Muscle layer of duodenum (tissue), 2 donors: ENCODE data around the gene TAS2R41.
"Not testable (repeated sequence)": the region's sequence is repeated elsewhere in the genome, so short reads cannot be mapped to it uniquely, and the experiment has no call there.

ENCODE experiments used
- H3K27ac ChIP-seq: one replicate; pipeline ENCODE4 v1.7.0; 2013; ENCODE audit warnings: mild to moderate bottlenecking, low read length
- H3K27me3 ChIP-seq: one replicate; pipeline ENCODE4 v1.7.0; 2013; ENCODE audit warnings: low read depth, mild to moderate bottlenecking, control low read depth, low read length
- H3K36me3 ChIP-seq, 2 donors: one replicate each; pipeline ENCODE4 v1.7.0; 2013; ENCODE audit warnings: low read length in 2 of 2, control low read depth in 1 of 2, mild to moderate bottlenecking in 1 of 2; ENCODE audit not compliant: insufficient read depth in 2 of 2, control insufficient read depth in 1 of 2
- H3K4me1 ChIP-seq, 2 donors: one replicate each; pipeline ENCODE4 v1.7.0; 2013; ENCODE audit warnings: low read length in 2 of 2, mild to moderate bottlenecking in 2 of 2, control low read depth in 1 of 2, moderate library complexity in 1 of 2; ENCODE audit not compliant: insufficient read depth in 2 of 2, control insufficient read depth in 1 of 2
- H3K4me3 ChIP-seq, 2 donors: one replicate each; pipeline ENCODE4 v1.7.0; 2013; ENCODE audit warnings: low read length in 2 of 2, low read depth in 1 of 2, mild to moderate bottlenecking in 1 of 2
- H3K9me3 ChIP-seq, 2 donors: one replicate each; pipeline ENCODE4 v1.7.0; 2013; ENCODE audit warnings: low read length in 2 of 2, control low read depth in 1 of 2, mild to moderate bottlenecking in 1 of 2; ENCODE audit not compliant: control insufficient read depth in 1 of 2
- donor health status: healthy.

Gene TAS2R41

DNA sequence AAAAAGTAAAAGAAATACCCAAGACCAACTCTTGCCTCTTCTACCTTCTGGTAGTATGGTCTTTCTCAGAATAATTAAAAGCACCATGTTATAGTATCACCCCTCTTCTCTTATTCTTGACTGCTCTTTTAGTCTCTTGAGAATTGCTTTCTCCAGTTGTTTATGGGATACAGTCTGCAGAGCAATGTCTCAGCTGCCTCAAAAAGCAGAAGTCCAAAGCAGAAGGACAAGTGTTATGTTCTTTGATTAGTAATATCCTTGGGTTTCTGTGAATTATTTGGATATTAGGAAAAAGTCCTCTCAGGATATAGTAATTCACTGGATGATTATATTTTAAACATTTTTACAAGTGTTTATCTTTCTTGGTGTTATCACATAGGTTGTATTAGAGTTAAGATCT, 7.4 kb downstream of the TAS2R41 start:
- H3K36me3 ChIP-seq = no peaks in the 10 kb centered on the region
- no peak overlapping the region for H3K4me3 ChIP-seq
- no peaks in the 10 kb centered on the region for H3K9me3 ChIP-seq
- H3K27ac ChIP-seq = peak overlapping the region; percentile 42
- H3K27me3 ChIP-seq = no peaks in the 10 kb centered on the region
- peaks cover 0 to 5% of the 10 kb centered on the region in 2 donors for H3K4me1 ChIP-seq

DNA sequence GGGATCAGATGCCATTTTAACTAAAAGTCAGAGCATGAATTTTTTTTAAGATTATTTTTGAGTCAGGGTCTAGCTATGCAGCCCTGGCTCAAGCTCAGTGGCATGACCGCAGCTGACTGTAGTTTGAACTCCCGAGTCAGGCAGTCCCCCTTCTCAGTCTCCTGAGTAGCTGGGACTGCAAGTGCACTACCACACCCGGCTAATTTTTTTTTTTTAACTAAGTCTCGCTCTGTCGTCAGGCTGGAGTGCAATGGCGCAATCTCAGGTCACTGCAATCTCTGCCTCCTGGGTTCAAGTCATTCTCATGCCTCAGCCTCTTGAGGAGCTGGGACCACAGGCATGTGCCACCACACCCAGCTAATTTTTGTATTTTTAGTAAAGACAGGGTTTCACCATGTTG, 7.8 kb downstream of the TAS2R41 start:
- Histone ChIP-seq H3K4me3 (no peak overlapping the region), H3K27ac (peak overlapping the region; percentile 42), H3K9me3 (no peaks in the 10 kb centered on the region), H3K27me3 (no peaks in the 10 kb centered on the region), H3K4me1 (peaks cover 0 to 5% of the 10 kb centered on the region in 2 donors), H3K36me3 (no peaks in the 10 kb centered on the region)

DNA sequence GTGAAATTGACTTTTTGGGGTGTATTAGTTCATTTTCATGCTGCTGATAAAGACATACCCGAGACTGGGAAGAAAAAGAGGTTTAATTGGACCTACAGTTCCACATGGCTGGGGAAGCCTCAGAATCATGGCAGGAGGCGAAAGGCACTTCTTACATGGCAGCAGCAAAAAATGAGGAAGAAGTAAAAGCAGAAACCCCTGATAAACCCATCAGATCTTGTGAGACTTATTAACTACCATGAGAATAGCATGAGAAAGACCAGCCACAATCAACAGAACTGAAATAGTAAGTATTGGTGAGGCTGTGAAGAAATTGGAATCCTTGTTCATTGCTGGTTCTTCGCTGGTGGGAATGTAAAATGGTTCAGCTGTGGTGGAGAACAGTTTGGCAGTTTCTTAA, 8.6 kb downstream of the TAS2R41 start:
- H3K4me1 ChIP-seq, H3K36me3 ChIP-seq, H3K9me3 ChIP-seq, H3K27ac ChIP-seq, H3K27me3 ChIP-seq, H3K4me3 ChIP-seq: not testable (repeated sequence)

GRCh38 chr7:143487061-143487460, 9.4 kb downstream of the TAS2R41 start:
- H3K9me3 ChIP-seq = no peaks in the 10 kb centered on the region
- H3K4me1 ChIP-seq = peaks cover 0 to 5% of the 10 kb centered on the region in 2 donors
- no peak overlapping the region for H3K4me3 ChIP-seq
- peak overlapping the region; percentile 25 for H3K27ac ChIP-seq
- no peaks in the 10 kb centered on the region for H3K27me3 ChIP-seq
- no peaks in the 10 kb centered on the region for H3K36me3 ChIP-seq

DNA sequence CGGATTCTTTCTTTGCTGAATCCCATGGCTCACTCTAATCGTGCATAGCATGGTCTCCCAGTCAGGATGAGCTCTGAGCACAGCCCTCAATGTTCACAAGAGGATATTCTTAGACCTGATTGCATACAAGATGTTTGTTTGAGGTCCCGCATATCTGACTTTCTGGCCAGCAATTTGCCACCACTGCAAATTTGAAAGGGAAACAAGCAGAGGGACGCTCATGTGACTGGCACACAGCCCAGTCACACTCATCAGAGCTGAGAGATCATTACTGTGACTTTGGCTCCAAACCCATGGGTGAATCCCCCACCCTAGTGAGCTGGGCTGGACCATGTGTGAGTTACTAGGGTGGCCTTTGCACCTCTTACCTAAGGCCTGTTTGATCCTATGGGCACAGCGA, 9.9 kb downstream of the TAS2R41 start:
- Histone ChIP-seq H3K4me1 (peaks cover 0 to 5% of the 10 kb centered on the region in 2 donors), H3K27ac (no peak overlapping the region), H3K9me3 (no peaks in the 10 kb centered on the region), H3K4me3 (no peak overlapping the region), H3K36me3 (no peaks in the 10 kb centered on the region), H3K27me3 (no peaks in the 10 kb centered on the region)

DNA sequence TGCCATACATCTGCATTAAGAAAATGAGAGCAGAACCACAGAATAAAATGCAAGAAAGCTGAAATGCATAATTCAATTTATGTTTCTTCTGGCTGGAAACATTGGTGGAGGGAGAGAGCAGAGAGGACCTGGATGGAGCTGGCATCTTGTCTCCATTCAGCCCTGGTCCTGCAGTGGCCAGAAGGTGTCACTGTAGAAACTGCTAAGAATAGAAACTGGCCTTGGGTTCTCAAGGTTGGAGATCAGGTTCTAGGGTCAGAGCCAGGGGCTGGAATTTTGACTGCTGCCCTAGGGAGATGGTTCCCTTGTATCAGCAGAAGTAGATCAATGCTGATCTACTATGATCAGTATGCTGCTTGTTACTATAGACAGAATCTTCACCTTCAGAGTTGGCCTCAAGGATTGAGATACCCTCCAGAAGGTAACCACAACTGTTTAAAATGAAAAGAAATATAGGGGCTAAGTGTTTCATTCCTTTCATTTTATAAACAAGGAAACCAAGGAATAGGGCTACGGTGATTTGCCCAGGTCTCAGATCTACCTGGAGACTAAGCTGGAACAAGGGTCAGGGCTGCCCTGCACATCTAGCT, 13.1 kb downstream of the TAS2R41 start:
- Histone ChIP-seq H3K27me3 (no peaks in the 10 kb centered on the region), H3K4me3 (no peak overlapping the region), H3K4me1 (no peaks in the 10 kb centered on the region), H3K9me3 (no peaks in the 10 kb centered on the region), H3K36me3 (no peaks in the 10 kb centered on the region), H3K27ac (no peak overlapping the region)

DNA sequence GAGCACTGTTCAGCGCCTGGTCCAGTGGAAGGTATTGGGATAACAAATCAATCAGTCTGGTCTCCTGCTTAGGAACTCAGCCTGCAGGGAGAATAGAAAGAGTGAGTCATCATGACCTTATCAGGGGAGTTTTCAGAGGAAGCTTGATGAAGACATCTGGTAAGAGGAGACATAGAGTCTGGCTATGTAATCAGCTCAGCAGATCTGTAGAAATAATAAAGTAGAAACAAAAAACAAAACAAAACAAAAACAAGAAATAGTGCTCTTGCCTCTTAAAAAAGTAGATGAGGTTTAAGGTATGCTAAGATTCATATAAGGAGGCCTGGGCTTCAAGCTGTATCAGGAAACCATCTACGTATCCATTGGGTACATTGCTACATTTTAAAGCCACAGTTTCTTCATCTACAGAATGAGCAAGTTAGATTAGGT, 14.4 kb downstream of the TAS2R41 start:
- Histone ChIP-seq H3K4me1 (no peaks in the 10 kb centered on the region), H3K27ac (no peak overlapping the region), H3K4me3 (no peak overlapping the region), H3K36me3 (no peaks in the 10 kb centered on the region), H3K27me3 (no peaks in the 10 kb centered on the region), H3K9me3 (no peaks in the 10 kb centered on the region)

DNA sequence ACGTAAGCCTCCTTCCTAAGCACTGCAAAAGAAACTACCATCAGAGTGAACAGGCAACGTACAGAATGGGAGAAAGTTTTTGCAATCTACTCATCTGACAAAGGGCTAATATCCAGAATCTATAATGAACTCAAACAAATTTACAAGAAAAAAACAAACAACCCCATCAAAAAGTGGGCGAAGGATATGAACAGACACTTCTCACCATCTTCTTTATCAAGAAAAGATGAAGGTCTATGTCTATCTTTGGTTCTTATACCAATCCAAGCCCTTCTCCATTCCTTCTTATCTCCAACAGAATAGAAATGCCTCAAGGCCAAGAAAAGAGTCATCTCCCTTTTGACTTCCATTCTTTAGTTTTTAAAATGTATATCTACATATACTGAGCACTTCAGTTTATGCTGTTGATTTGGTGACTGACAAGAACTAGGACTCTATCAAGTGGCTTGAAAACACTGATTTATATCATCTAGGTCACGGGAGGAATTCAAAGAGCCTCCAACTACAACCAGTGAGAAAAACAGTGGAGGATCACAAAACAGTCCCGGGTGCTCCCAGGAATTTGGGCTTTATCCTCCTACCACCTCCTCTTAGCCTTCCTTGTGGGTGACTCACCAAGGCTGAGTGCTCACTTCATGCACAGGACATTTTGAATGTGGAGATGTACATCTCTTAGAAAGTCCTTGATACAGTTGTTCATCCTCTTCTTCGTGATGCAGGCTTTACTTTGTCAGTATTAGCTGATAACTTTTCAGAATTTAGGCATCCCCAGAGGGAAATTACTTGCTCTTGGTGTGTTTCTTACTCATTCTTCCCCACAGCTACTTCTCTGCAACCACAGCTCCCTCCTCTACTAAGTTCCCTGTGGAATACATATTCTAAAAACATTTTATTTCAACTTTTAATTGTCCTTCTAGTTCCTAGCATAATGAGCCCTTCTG, 15.4 kb downstream of the TAS2R41 start:
- Histone ChIP-seq H3K9me3 (no peaks in the 10 kb centered on the region), H3K27me3 (no peaks in the 10 kb centered on the region), H3K27ac (no peak overlapping the region), H3K4me1 (no peaks in the 10 kb centered on the region), H3K4me3 (no peak overlapping the region), H3K36me3 (no peaks in the 10 kb centered on the region)

GRCh38 chr7:143493751-143494150, 16.1 kb downstream of the TAS2R41 start:
- no peaks in the 10 kb centered on the region for H3K27me3 ChIP-seq
- no peaks in the 10 kb centered on the region for H3K36me3 ChIP-seq
- H3K4me1 ChIP-seq = no peaks in the 10 kb centered on the region
- H3K27ac ChIP-seq = no peak overlapping the region
- H3K4me3 ChIP-seq = no peak overlapping the region
- no peaks in the 10 kb centered on the region for H3K9me3 ChIP-seq

DNA sequence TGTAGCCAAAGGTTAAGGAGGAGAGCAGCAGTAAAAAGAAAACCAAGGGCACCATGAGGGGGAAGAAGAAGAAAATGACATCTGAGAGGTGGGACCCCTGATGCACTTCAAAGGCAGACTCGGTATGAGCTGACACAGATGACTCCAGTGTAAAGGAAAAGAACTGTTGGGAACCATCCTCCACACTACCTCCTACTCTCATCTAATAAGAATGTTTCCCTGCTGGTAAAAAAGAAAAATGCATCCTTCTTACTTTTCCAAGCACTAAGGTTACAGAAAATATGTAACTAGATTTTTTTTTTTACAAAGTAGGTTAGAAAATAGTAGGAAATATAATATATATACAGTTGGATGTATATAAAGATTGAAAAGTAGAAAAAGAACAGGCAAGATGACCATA, 16.9 kb downstream of the TAS2R41 start:
- no peaks in the 10 kb centered on the region for H3K4me1 ChIP-seq
- no peak overlapping the region for H3K27ac ChIP-seq

GRCh38 chr7:143495851-143496250, 18.2 kb downstream of the TAS2R41 start:
- Histone ChIP-seq H3K4me3 (no peak overlapping the region), H3K27me3 (no peaks in the 10 kb centered on the region), H3K9me3 (no peaks in the 10 kb centered on the region), H3K27ac (no peak overlapping the region), H3K4me1 (no peaks in the 10 kb centered on the region), H3K36me3 (no peaks in the 10 kb centered on the region)

More for the DNA sequence above, 16.9 kb downstream of the TAS2R41 start:
- Histone ChIP-seq H3K9me3 (no peaks in the 10 kb centered on the region), H3K27me3 (no peaks in the 10 kb centered on the region), H3K4me3 (no peak overlapping the region), H3K36me3 (no peaks in the 10 kb centered on the region)
